HG03097 (cell line): ENCODE measurements around the gene TM9SF2.
"Not testable (repeated sequence)": the region's sequence is repeated elsewhere in the genome, so short reads cannot be mapped to it uniquely, and the experiment has no call there.

Source experiments
- ATAC-seq: cut with Tn5 transposase; IDR thresholded peaks from one replicate; pipeline ENCODE4 v1.9.1; 2021; ENCODE audit not compliant: unreplicated experiment, low FRiP score

Gene TM9SF2

GRCh38 chr13:99501184-99501847 is at the start of gene TM9SF2:
Gene TM9SF2 (plus strand): TSS chr13:99501472. CDS start chr13:99501607, 135 bp downstream.
- peak; percentile 52 for ATAC-seq

GRCh38 chr13:99454518-99455183 is 46.6 kb upstream of the TM9SF2 start:
- ATAC-seq = no peak

- ATAC-seq = no peak
Observed at GRCh38 chr13:99459099-99459850, 42.0 kb upstream of the TM9SF2 start.

- ATAC-seq = not testable (repeated sequence)
Observed at GRCh38 chr13:99460802-99461201, 40.5 kb upstream of the TM9SF2 start.

GRCh38 chr13:99463646-99464397 is 37.5 kb upstream of the TM9SF2 start:
- no peak for ATAC-seq

GRCh38 chr13:99464441-99464949 is 36.8 kb upstream of the TM9SF2 start:
- ATAC-seq = no peak

- no peak for ATAC-seq
Observed at GRCh38 chr13:99465454-99465853, 35.8 kb upstream of the TM9SF2 start.

- ATAC-seq = no peak
Observed at GRCh38 chr13:99467764-99468163, 33.5 kb upstream of the TM9SF2 start.

- ATAC-seq = no peak
Observed at GRCh38 chr13:99469041-99469440, 32.2 kb upstream of the TM9SF2 start.

GRCh38 chr13:99470027-99470426 is 31.2 kb upstream of the TM9SF2 start:
- no peak for ATAC-seq

GRCh38 chr13:99471221-99472121 is 29.8 kb upstream of the TM9SF2 start:
- no peak for ATAC-seq

GRCh38 chr13:99472122-99472440 is 29.2 kb upstream of the TM9SF2 start:
- no peak for ATAC-seq

- no peak for ATAC-seq
Observed at GRCh38 chr13:99473515-99473914, 27.8 kb upstream of the TM9SF2 start.

GRCh38 chr13:99476648-99477047 is 24.6 kb upstream of the TM9SF2 start:
- no peak for ATAC-seq

- no peak for ATAC-seq
Observed at GRCh38 chr13:99477493-99477892, 23.8 kb upstream of the TM9SF2 start.

- no peak for ATAC-seq
Observed at GRCh38 chr13:99481366-99481765, 19.9 kb upstream of the TM9SF2 start.

GRCh38 chr13:99484473-99484872 is 16.8 kb upstream of the TM9SF2 start:
- ATAC-seq = no peak

- no peak for ATAC-seq
Observed at GRCh38 chr13:99486996-99487395, 14.3 kb upstream of the TM9SF2 start.

- no peak for ATAC-seq
Observed at GRCh38 chr13:99489028-99489427, 12.2 kb upstream of the TM9SF2 start.

GRCh38 chr13:99491750-99492149 is 9.5 kb upstream of the TM9SF2 start:
- ATAC-seq = not testable (repeated sequence)
